Measurements from ENCODE around the gene FAM187B. TPM values are rescaled to one million over a fixed set of nuclear protein-coding genes. Genes with fewer than 3 reads are reported as not detected.
A peak's percentile ranks its signal among the peaks of the same experiment; 100 is the strongest.

FAM187B gene
- total RNA-seq, 2 donors from 2014 or later: not detected

GRCh38 chr19:35264268-35265125 lies 36.0 kb upstream of the FAM187B start:
- peaks cover 24% of the 10 kb centered on the region for H3K4me1 ChIP-seq
- peaks cover 0 to 6% of the 10 kb centered on the region in 2 donors for H3K36me3 ChIP-seq (replicated peaks in 1 of 2; ENCODE audit: insufficient read depth in 1 of 2, low read depth in 2 of 2)
- H3K27ac ChIP-seq: peak overlapping the region in 3 of 4 donors; percentile 9 to 95 (median 92)
- TF ChIP-seq POLR2A (IDR thresholded peaks at IDR 0.05) (peak in 1 of 3 donors; percentile 10), CTCF (IDR thresholded peaks at IDR 0.05) (no peak)
- 73 to 77% methylated on average over 5 to 7 of the region's 7 CpGs for WGBS, 2 donors
- no peaks in the 10 kb centered on the region for H3K27me3 ChIP-seq
- intact Hi-C loops (cut with DNase I): no loop called here
- no peaks in the 10 kb centered on the region for H3K9me3 ChIP-seq
- DNase-seq (peak; percentile 3 to 11 (median 10)), ATAC-seq (no peak)
- H3K4me3 ChIP-seq: no peak overlapping the region

GRCh38 chr19:35262101-35262761 lies 33.7 kb upstream of the FAM187B start:
- Histone ChIP-seq H3K4me1 (peaks cover 23% of the 10 kb centered on the region), H3K27ac (peak overlapping the region in 1 of 4 donors; percentile 31), H3K4me3 (no peak overlapping the region), H3K27me3 (no peaks in the 10 kb centered on the region), H3K9me3 (no peaks in the 10 kb centered on the region), H3K36me3 (replicated peaks in 1 of 2; ENCODE audit: insufficient read depth in 1 of 2, low read depth in 2 of 2) (peaks cover 0 to 6% of the 10 kb centered on the region in 2 donors)
- no peak for TF ChIP-seq POLR2A (IDR thresholded peaks at IDR 0.05)
- no peak for TF ChIP-seq CTCF (IDR thresholded peaks at IDR 0.05)
- intact Hi-C loops (cut with DNase I): no loop called here
- DNase-seq: peak in 2 of 4 donors; percentile 9 to 17
- WGBS, 2 donors: 75 to 88% methylated on average over 11 to 16 of the region's 17 CpGs
- no peak for ATAC-seq

- H3K27ac ChIP-seq: peak overlapping the region in 1 of 4 donors; percentile 31
- no peak overlapping the region for H3K4me3 ChIP-seq
- H3K4me1 ChIP-seq: peaks cover 16% of the 10 kb centered on the region
- peaks cover 0 to 6% of the 10 kb centered on the region in 2 donors for H3K36me3 ChIP-seq (replicated peaks in 1 of 2; ENCODE audit: insufficient read depth in 1 of 2, low read depth in 2 of 2)
- no peaks in the 10 kb centered on the region for H3K9me3 ChIP-seq
- ATAC-seq (no peak), DNase-seq (peak in 2 of 4 donors; percentile 3 to 12)
- no peak for TF ChIP-seq CTCF (IDR thresholded peaks at IDR 0.05)
- TF ChIP-seq POLR2A (IDR thresholded peaks at IDR 0.05): peak in 1 of 3 donors; percentile 6
- intact Hi-C loops (cut with DNase I): no loop called here
- no peaks in the 10 kb centered on the region for H3K27me3 ChIP-seq
- WGBS, 2 donors: 85 to 87% methylated on average over 7 to 12 of the region's 12 CpGs
Measured at GRCh38 chr19:35261356-35262100, 33.0 kb upstream of the FAM187B start.

DNA sequence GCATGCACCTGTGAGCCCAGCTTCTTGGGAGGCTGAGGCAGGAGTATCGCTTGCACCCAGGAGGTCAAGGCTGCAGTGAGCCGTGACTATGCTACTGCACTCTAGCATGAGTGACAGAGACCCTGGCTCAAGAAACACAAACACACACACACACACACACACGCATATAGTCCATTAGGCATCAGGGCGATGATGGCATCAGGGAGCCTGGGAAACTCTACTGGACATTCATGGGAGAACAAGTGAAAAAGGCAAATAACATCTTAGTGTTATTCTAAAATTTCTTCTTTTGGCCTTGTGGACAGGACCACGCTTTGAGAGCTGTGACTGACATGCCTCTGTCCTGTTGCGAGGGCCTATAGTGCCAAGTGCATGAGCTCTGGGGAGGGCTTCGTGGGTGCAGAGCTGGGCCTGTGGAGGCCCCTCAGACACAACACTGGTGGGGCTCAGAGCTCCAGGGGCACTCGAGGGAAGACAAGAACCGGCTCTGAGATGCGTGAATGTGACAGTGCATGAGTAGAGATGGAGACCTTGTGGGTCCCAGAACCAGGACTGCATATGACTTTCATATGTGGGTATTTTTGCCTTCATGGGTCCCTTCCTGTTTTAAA lies 32.3 kb upstream of the FAM187B start:
- Histone ChIP-seq H3K9me3 (no peaks in the 10 kb centered on the region), H3K4me1 (peaks cover 12% of the 10 kb centered on the region), H3K36me3 (replicated peaks in 1 of 2; ENCODE audit: insufficient read depth in 1 of 2, low read depth in 2 of 2) (peaks cover 0 to 6% of the 10 kb centered on the region in 2 donors), H3K27me3 (no peaks in the 10 kb centered on the region), H3K4me3 (no peak overlapping the region), H3K27ac (no peak overlapping the region)
- DNase-seq (peak in 2 of 4 donors; percentile 2 to 11), ATAC-seq (no peak)
- intact Hi-C loops (cut with DNase I): no loop called here
- 73 to 78% methylated on average over 10 of the region's 10 CpGs for WGBS, 2 donors
- no peak for TF ChIP-seq POLR2A (IDR thresholded peaks at IDR 0.05)
- no peak for TF ChIP-seq CTCF (IDR thresholded peaks at IDR 0.05)
